Hematopoietic multipotent progenitor cell (in vitro differentiated cells): Measurements from ENCODE around the gene CALML5. TPM values are rescaled to one million over a fixed set of nuclear protein-coding genes. Genes with fewer than 3 reads are reported as not detected.

Experiments used
- DNase-seq, 3 donors: peaks; one replicate each; pipeline ENCODE4 v3.0.0-alpha.2; 2011 to 2015; ENCODE audit warnings: low read depth in 2 of 3, low spot score in 2 of 3
- total RNA-seq: library from RNA; depleted of rRNA; stranded (reverse); fragments of >200 nt; gene quantifications from one replicate; pipeline ENCODE4 v1.2.3, GENCODE V29; 2012

Gene CALML5
- total RNA-seq, 1 donor, result not detected

DNA sequence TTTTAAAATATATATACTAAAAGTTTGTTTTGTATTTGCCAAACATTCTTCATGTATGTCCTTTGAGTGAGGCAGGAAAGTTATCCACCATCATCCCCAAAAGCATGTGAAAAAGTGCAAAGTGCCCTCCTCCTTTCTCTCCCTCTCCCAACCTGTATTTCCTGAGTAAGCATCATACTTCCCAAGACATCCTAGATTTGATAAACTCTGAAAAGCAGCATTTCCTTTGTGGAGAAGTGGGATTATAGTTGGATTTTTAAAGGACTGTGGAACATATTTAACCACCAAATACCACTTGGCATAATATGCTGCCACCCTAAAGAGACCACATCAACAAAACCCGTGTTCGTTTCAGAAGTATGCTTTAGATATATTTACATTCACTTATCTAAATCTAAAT, 50.1 kb downstream of the CALML5 start:
- no peak for DNase-seq

Other genes with a start within 250 kb of the CALML5 start
- not detected for gene UCN3, start 134.6 kb downstream of the CALML5 start, total RNA-seq
- 1.3 TPM for gene TUBAL3, start 94.7 kb downstream of the CALML5 start, total RNA-seq
- 31.5 TPM for gene NET1, start 87.0 kb downstream of the CALML5 start, total RNA-seq
- gene CALML3, start 25.4 kb upstream of the CALML5 start, total RNA-seq, result not detected
- gene ASB13, start 167.0 kb upstream of the CALML5 start, total RNA-seq, result 38.5 TPM
- gene TASOR2, start 185.3 kb upstream of the CALML5 start, total RNA-seq, result 24.2 TPM